A673 (cell line): ENCODE data around the gene CADM3. TPM values are rescaled to one million over a fixed set of nuclear protein-coding genes. Genes with fewer than 3 reads are reported as not detected.

Experiments
- BruUV-seq: library from RNA; stranded (reverse); fragments of 400-500 nt; replicated peaks from 2 replicates; lab custom pipeline; 2021; lab: Mats Ljungman, UMichigan
- CTCF ChIA-PET: fragments of 300-600 bp; sonication (Branson Sonifier 250); formaldehyde crosslinking; loops from one replicate; lab custom pipeline; 2022; ENCODE audit warnings: antibody characterized with exemption; lab: Charles Lee
- POLR2A ChIA-PET: fragments of 300-600 bp; sonication (Branson Sonifier 250); formaldehyde crosslinking; loops from one replicate; lab custom pipeline; 2022; ENCODE audit warnings: antibody characterized with exemption; ENCODE audit not compliant: low non-redundant PET; lab: Charles Lee
- DNase-seq: peaks from one replicate; pipeline ENCODE4 v3.0.0-alpha.2; 2015; ENCODE audit warnings: low spot score
- H3K27ac ChIP-seq: fragments of 200-600 bp; sonication (generic); 2 replicates; pipeline ENCODE4 v1.5.1; 2016; ENCODE audit warnings: mixed run types, low read depth, mild to moderate bottlenecking, mixed read lengths, antibody characterized with exemption, low read length; ENCODE audit not compliant: poor library complexity, severe bottlenecking
- H3K27me3 ChIP-seq: fragments of 200-600 bp; sonication (generic); replicated peaks from 2 replicates; pipeline ENCODE4 v1.6.1; 2017; ENCODE audit warnings: mixed run types, low read depth, mild to moderate bottlenecking, mixed read lengths, antibody characterized with exemption, low read length; ENCODE audit not compliant: insufficient read depth, poor library complexity
- H3K36me3 ChIP-seq: fragments of 200-600 bp; sonication (generic); 2 replicates; pipeline ENCODE4 v1.6.1; 2016; ENCODE audit warnings: mixed run types, mild to moderate bottlenecking, mixed read lengths, antibody characterized with exemption, low read length; ENCODE audit not compliant: insufficient read depth, poor library complexity, severe bottlenecking
- H3K4me1 ChIP-seq: fragments of 200-600 bp; sonication (generic); 2 replicates; pipeline ENCODE4 v1.6.1; 2017; ENCODE audit warnings: mixed run types, mild to moderate bottlenecking, mixed read lengths, antibody characterized with exemption, low read length; ENCODE audit not compliant: insufficient read depth, poor library complexity, severe bottlenecking
- H3K4me3 ChIP-seq: fragments of 200-600 bp; sonication (generic); 2 replicates; pipeline ENCODE4 v1.5.1; 2016; ENCODE audit warnings: low read depth, mixed run types, mild to moderate bottlenecking, mixed read lengths, low read length; ENCODE audit not compliant: poor library complexity, severe bottlenecking
- H3K9me3 ChIP-seq: fragments of 200-600 bp; sonication (generic); 2 replicates; pipeline ENCODE4 v1.6.1; 2016; ENCODE audit warnings: mixed run types, low read depth, mild to moderate bottlenecking, mixed read lengths, antibody characterized with exemption, low read length; ENCODE audit not compliant: poor library complexity, severe bottlenecking
- CTCF ChIP-seq: fragments of 300-800, 200-600 bp; sonication (generic); conservative IDR thresholded peaks from 2 replicates; pipeline ENCODE4 v1.5.1; 2017; ENCODE audit warnings: low read depth, mild to moderate bottlenecking, antibody characterized with exemption, low read length, moderate library complexity, mixed read lengths
- EZH2 ChIP-seq: fragments of 200-600 bp; sonication (generic); IDR thresholded peaks from 2 replicates; pipeline ENCODE4 v1.6.1; 2017; ENCODE audit warnings: borderline replicate concordance, low read depth, mild to moderate bottlenecking, mixed read lengths, antibody characterized with exemption, low read length; ENCODE audit not compliant: poor library complexity, severe bottlenecking
- intact Hi-C: fragments of 100-400 bp; cut with micrococcal nuclease; formaldehyde crosslinking; loops from one replicate; pipeline ENCODE4 v1.10.0; 2022; ENCODE audit not compliant: unreplicated experiment
- total RNA-seq: library from RNA; stranded (reverse); gene quantifications from 2 replicates; pipeline ENCODE4 v1.2.3, GENCODE V29; 2021

CADM3 gene
- total RNA-seq, 1 experiment from 2014 or later: not detected

- DNase-seq: no peak
- BruUV-seq: no TSS peak
- H3K27ac ChIP-seq: no peak overlapping the region
- ChIA-PET CTCF (no interaction called here), POLR2A (no interaction called here)
- H3K9me3 ChIP-seq: no peaks in the 10 kb centered on the region
- H3K4me3 ChIP-seq: no peak overlapping the region
- TF ChIP-seq CTCF: no peak
- TF ChIP-seq EZH2: no peak
- no peaks in the 10 kb centered on the region for H3K4me1 ChIP-seq
- intact Hi-C loops: no loop called here
- H3K36me3 ChIP-seq: no peaks in the 10 kb centered on the region
- peaks cover 88% of the 10 kb centered on the region for H3K27me3 ChIP-seq
Measured at GRCh38 chr1:159206110-159206509, 34.7 kb downstream of the CADM3 start.

GRCh38 chr1:159207080-159207479 is 35.7 kb downstream of the CADM3 start:
- TF ChIP-seq CTCF: no peak
- no peak for TF ChIP-seq EZH2
- no peaks in the 10 kb centered on the region for H3K4me1 ChIP-seq

GRCh38 chr1:159207774-159208173 is 36.4 kb downstream of the CADM3 start:
- TF ChIP-seq CTCF (no peak), EZH2 (no peak)
- no peaks in the 10 kb centered on the region for H3K36me3 ChIP-seq
- CTCF ChIA-PET: no interaction called here
- no peak for DNase-seq
- H3K27me3 ChIP-seq: peaks cover 78% of the 10 kb centered on the region
- H3K9me3 ChIP-seq: no peaks in the 10 kb centered on the region
- no TSS peak for BruUV-seq
- intact Hi-C loops: no loop called here
- H3K27ac ChIP-seq: no peak overlapping the region
- H3K4me1 ChIP-seq: no peaks in the 10 kb centered on the region
- no peak overlapping the region for H3K4me3 ChIP-seq
- POLR2A ChIA-PET: no interaction called here

More at GRCh38 chr1:159207080-159207479, 35.7 kb downstream of the CADM3 start:
- Histone ChIP-seq H3K36me3 (no peaks in the 10 kb centered on the region), H3K27ac (no peak overlapping the region), H3K9me3 (no peaks in the 10 kb centered on the region), H3K27me3 (peaks cover 78% of the 10 kb centered on the region), H3K4me3 (no peak overlapping the region)
- BruUV-seq: no TSS peak
- intact Hi-C loops: no loop called here
- POLR2A ChIA-PET: no interaction called here
- CTCF ChIA-PET: no interaction called here
- no peak for DNase-seq
